ENCODE measurements around the gene DOCK8.

The DOCK8 gene

DNA sequence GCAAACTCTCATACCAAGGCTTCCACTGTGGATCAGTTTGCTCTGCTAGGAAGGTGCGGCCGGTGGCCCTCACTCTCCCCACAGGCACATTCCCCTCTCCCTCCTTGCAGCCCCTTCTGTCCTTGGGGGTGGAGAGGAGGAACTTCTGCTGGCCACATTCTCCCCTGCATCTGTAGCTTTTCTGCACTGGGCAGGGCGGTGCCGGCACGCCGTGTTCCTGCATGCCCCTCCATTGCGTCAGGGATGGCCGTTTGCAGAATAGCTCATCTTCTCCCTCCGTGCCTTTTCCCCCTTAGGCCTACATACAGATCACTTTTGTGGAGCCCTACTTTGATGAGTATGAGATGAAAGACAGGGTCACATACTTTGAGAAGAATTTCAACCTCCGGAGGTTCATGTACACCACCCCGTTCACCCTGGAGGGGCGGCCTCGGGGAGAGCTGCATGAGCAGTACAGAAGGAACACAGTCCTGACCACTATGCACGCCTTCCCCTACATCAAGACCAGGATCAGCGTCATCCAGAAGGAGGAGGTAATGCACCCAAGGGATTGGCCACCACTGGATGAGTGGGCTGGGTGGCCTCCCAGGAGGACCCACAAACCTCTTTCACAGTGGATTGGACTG, 231.5 kb downstream of the DOCK8 start:
- no peak overlapping the region for H3K4me3 ChIP-seq (ENCODE audit: control insufficient read depth, low read depth, low read length)

GRCh38 chr9:447230-448025, 232.8 kb downstream of the DOCK8 start:
- DNase-seq (ENCODE audit: low read depth) = no peak
- no peak overlapping the region for H3K4me3 ChIP-seq (ENCODE audit: control insufficient read depth, low read depth, low read length)
- no peak for TF ChIP-seq CTCF (IDR thresholded peaks at IDR 0.05; ENCODE audit: control insufficient read depth, insufficient read depth, low read depth, low read length, missing control alignments)

More for the DNA sequence above, 231.5 kb downstream of the DOCK8 start:
- TF ChIP-seq CTCF (IDR thresholded peaks at IDR 0.05; ENCODE audit: control insufficient read depth, insufficient read depth, low read depth, low read length, missing control alignments) = no peak
- DNase-seq (ENCODE audit: low read depth) = no peak

- TF ChIP-seq CTCF (IDR thresholded peaks at IDR 0.05; ENCODE audit: control insufficient read depth, insufficient read depth, low read depth, low read length, missing control alignments) = no peak
- DNase-seq (ENCODE audit: low read depth) = no peak
- H3K4me3 ChIP-seq (ENCODE audit: control insufficient read depth, low read depth, low read length) = no peak overlapping the region
Measured at GRCh38 chr9:450057-450456, 235.4 kb downstream of the DOCK8 start.

DNA sequence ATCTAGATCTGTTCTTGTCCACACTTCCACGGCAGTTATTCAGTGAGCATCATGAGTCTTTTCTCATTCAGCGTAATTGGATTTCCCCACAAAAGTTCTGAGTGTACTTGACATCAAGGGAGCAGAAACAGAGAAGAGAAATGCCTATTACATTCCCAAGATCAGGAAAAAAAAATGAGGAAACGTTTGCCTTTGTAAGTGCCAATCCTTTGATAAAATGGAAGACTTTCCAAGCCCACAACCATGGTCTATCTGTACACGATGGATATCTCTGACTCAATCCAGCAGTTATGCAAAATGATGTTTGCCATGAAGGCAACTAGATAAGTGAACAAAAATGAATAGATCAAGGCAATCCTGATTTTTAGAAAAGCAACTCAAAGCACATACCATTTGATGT, 235.9 kb downstream of the DOCK8 start:
- DNase-seq (ENCODE audit: low read depth) = no peak
- H3K4me3 ChIP-seq (ENCODE audit: control insufficient read depth, low read depth, low read length) = no peak overlapping the region
- TF ChIP-seq CTCF (IDR thresholded peaks at IDR 0.05; ENCODE audit: control insufficient read depth, insufficient read depth, low read depth, low read length, missing control alignments) = no peak

DNA sequence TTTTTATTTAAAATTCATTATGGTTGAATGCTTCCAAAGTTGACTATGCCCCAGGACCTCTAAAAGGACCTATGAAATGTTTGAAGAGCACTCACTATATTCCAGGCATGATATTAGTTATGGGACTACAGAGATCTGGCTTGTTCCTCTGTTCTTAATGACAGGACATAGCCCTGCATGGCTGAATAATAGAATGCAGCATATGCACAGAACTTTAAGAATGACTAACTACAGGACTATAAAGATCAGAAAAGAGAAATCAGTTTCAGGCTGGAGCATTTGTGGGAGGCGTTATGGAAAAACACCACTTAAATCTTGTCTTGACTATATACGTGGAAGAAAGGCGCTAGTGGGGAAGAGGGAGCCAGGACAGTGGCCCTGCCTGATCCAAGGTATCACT, 239.2 kb downstream of the DOCK8 start:
- no peak for TF ChIP-seq CTCF (IDR thresholded peaks at IDR 0.05; ENCODE audit: control insufficient read depth, insufficient read depth, low read depth, low read length, missing control alignments)
- no peak for DNase-seq (ENCODE audit: low read depth)
- H3K4me3 ChIP-seq (ENCODE audit: control insufficient read depth, low read depth, low read length) = no peak overlapping the region

GRCh38 chr9:456365-456764, 241.7 kb downstream of the DOCK8 start:
- no peak overlapping the region for H3K4me3 ChIP-seq (ENCODE audit: control insufficient read depth, low read depth, low read length)
- no peak for DNase-seq (ENCODE audit: low read depth)
- TF ChIP-seq CTCF (IDR thresholded peaks at IDR 0.05; ENCODE audit: control insufficient read depth, insufficient read depth, low read depth, low read length, missing control alignments) = no peak
